Spinal cord (tissue), 10 donors: ENCODE data around the gene TRPM4. TPM values are rescaled to one million over a fixed set of nuclear protein-coding genes. Genes with fewer than 3 reads are reported as not detected.
"Not testable (repeated sequence)": the region's sequence is repeated elsewhere in the genome, so short reads cannot be mapped to it uniquely, and the experiment has no call there.

Source experiments
- DNase-seq, 6 donors: peaks; one replicate each; pipeline versions ENCODE4 v3.0.0 to v3.0.0-alpha.2; 2013 to 2015; ENCODE audit warnings: low spot score in 6 of 6, low read depth in 4 of 6
- H3K27ac ChIP-seq: one replicate; pipeline ENCODE4 v1.5.1; 2013; ENCODE audit warnings: low read depth, low read length, control low read depth
- H3K27me3 ChIP-seq: one replicate; pipeline ENCODE4 v1.6.1; 2013; ENCODE audit warnings: low read length; ENCODE audit not compliant: control insufficient read depth, insufficient read depth
- H3K36me3 ChIP-seq: one replicate; pipeline ENCODE4 v1.6.1; 2013; ENCODE audit warnings: low read length; ENCODE audit not compliant: control insufficient read depth, insufficient read depth
- H3K4me1 ChIP-seq: one replicate; pipeline ENCODE4 v1.6.1; 2013; ENCODE audit warnings: low read length; ENCODE audit not compliant: control insufficient read depth, insufficient read depth
- H3K4me3 ChIP-seq: one replicate; pipeline ENCODE4 v1.5.1; 2013; ENCODE audit warnings: low read depth, low read length, control low read depth
- H3K9me3 ChIP-seq: one replicate; pipeline ENCODE4 v1.6.1; 2013; ENCODE audit warnings: low read length; ENCODE audit not compliant: control insufficient read depth, insufficient read depth
- WGBS: methylation state at CpG from one replicate; pipeline ENCODE4 v1.1.5; 2013; ENCODE audit warnings: missing lambda C conversion rate; ENCODE audit not compliant: insufficient coverage; 5-methylcytosine and 5-hydroxymethylcytosine counted together
- polyA plus RNA-seq, 2 donors: library from polyadenylated mRNA; unstranded; fragments of 120-200 nt; gene quantifications; one replicate each; pipeline ENCODE4 v1.2.1, GENCODE V29; 2013; ENCODE audit not compliant: insufficient read length in 2 of 2
- total RNA-seq, 2 donors: library from RNA; depleted of rRNA in 1 of 2; stranded (reverse); fragments of 120-200 nt in 1 of 2; fragments of >200 nt in 1 of 2; gene quantifications; one replicate each; pipeline versions ENCODE4 v1.2.3 to v1.2.4, GENCODE V29; 2013 to 2014
- donor health status: healthy.

The TRPM4 gene
- total and polyA plus RNA-seq, 4 donors = 9.2 to 30.7 (median 15.1) TPM

DNA sequence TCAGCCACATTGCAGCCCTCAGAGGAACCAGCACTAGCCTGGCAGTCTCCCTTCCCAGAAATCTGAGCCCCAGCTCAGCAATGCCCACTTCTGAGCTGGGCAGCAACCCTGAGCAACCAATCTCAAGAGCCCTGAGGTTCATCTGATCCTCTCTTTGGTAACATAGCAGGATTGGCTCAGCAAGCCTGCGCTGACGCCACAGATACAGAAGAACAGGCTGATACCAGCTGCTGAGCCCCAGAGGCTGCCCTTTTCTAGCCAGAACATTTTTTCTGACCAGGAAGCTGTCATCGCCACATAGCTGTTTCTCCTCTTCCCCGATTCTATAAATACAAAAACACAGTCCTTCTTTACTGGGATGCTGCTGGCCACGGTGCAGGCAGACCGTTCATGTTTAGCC, 59.8 kb downstream of the TRPM4 start:
- no peaks in the 10 kb centered on the region for H3K9me3 ChIP-seq
- H3K4me1 ChIP-seq = no peaks in the 10 kb centered on the region
- no peak overlapping the region for H3K4me3 ChIP-seq
- WGBS = 85% methylated on average over 6 of the region's 6 CpGs
- no peaks in the 10 kb centered on the region for H3K27me3 ChIP-seq
- no peak for DNase-seq
- peaks cover 1% of the 10 kb centered on the region for H3K36me3 ChIP-seq
- H3K27ac ChIP-seq = no peak overlapping the region

DNA sequence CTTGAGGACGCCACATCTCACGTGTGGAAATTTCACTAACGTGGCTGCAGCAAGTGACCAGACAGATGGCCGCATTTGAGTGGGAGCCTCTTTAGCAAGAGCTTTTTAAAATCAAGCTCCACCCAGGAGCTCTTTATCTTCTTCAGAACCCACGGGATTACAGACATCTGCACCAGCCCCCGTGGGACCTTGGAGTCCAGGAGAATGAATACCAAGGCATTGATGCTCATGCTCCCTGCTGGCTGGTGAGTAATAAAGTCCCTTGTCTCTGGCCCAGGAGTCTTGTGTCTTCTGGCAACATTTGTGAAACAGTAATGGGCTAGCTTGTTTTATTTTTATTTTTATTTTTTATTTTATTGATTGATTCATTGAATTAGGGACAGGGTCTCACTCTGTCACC, 64.4 kb downstream of the TRPM4 start:
- DNase-seq = no peak
- no peak overlapping the region for H3K4me3 ChIP-seq
- no peaks in the 10 kb centered on the region for H3K36me3 ChIP-seq
- WGBS = 74% methylated on average over 6 of the region's 6 CpGs
- H3K4me1 ChIP-seq = peaks cover 5% of the 10 kb centered on the region
- no peak overlapping the region for H3K27ac ChIP-seq
- H3K9me3 ChIP-seq = no peaks in the 10 kb centered on the region
- H3K27me3 ChIP-seq = no peaks in the 10 kb centered on the region

DNA sequence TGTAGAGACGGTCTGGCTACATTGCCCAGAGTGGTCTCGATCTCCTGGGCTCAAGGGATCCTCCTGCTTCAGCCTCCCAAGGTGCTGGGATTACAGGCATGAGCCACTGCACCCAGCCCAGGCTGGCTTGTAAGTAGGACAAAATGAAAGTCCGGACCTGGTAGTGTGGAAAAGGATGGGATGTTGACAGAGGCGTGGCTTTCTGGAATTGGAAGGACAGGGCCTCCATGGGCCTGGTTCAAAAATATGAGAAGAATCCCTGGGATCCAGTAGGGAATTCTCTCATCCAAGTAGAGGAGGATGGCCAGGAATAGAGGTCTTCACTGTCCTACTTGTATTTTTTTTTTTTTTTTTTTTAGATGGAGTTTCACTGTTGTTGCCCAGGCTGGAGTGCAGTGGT, 64.9 kb downstream of the TRPM4 start:
- H3K9me3 ChIP-seq = no peaks in the 10 kb centered on the region
- H3K4me3 ChIP-seq = no peak overlapping the region
- 91% methylated on average over 4 of the region's 4 CpGs for WGBS
- H3K4me1 ChIP-seq = peaks cover 5% of the 10 kb centered on the region
- H3K27ac ChIP-seq = no peak overlapping the region
- no peaks in the 10 kb centered on the region for H3K27me3 ChIP-seq
- no peaks in the 10 kb centered on the region for H3K36me3 ChIP-seq
- DNase-seq = no peak

DNA sequence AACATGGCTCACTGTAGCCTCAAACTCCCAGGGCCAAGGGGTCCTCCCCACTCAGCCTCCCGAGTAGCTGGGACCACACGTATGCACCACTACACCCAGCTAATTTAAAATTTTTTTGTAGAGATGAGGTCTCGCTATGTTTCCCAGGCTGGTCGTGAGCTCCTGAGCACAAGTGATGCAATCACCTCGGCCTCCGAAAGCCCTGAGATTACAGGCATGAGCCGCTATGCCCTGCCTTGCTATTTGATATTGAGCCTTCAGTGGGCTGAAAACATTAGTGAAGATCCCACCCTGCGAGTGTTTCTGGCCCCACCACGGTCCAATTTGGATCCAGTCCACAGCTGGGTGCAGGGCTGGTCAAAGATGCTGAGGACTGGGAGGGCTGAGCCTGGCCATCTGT, 65.9 kb downstream of the TRPM4 start:
- no peak overlapping the region for H3K4me3 ChIP-seq
- no peaks in the 10 kb centered on the region for H3K9me3 ChIP-seq
- no peak for DNase-seq
- 94% methylated on average over 9 of the region's 9 CpGs for WGBS
- no peaks in the 10 kb centered on the region for H3K36me3 ChIP-seq
- H3K27ac ChIP-seq = no peak overlapping the region
- peaks cover 5% of the 10 kb centered on the region for H3K4me1 ChIP-seq
- H3K27me3 ChIP-seq = no peaks in the 10 kb centered on the region

DNA sequence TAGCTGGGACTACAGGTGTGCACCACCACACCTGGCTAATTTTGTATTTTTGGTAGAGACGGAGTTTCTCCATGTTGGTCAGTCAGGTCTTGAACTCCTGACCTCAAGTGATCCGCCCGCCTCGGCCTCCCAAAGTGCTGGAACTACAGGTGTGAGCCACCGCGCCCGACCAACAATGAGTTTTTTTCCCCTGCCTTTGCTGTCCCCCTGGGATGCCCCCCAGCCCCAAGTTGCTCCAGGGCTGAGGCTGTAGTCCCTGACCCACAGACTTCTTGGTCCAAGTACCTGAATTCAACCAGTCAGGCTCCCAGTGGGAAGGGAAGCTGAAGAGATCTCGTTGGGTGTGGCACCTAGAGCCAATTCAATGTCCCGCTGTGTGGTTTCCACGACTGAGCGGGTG, 66.8 kb downstream of the TRPM4 start:
- not testable (repeated sequence) for H3K36me3 ChIP-seq, H3K27me3 ChIP-seq, H3K27ac ChIP-seq, H3K4me1 ChIP-seq, H3K9me3 ChIP-seq, H3K4me3 ChIP-seq, DNase-seq
- 91% methylated on average over 11 of the region's 11 CpGs for WGBS

DNA sequence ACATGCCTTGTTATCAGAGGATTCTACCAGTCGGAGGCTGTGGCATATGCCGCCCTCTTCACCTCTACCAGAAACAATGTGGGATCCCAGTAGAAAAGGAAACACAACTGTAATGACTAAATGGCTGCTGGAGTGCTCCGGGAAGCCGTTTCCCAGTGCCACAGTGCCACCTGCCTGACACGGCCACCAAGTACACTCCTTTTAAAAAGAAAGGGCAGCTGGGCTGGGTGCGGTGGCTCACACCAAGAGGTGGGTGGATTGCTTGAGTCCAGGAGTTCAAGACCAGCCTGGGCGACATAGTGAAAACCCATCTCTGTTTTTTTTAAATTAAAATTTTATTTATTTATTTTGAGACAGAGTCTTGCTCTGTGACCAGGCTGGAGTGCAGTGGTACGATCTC, 67.3 kb downstream of the TRPM4 start:
- Histone ChIP-seq H3K27me3 (no peaks in the 10 kb centered on the region), H3K9me3 (no peaks in the 10 kb centered on the region), H3K36me3 (no peaks in the 10 kb centered on the region), H3K4me3 (no peak overlapping the region), H3K4me1 (peaks cover 5% of the 10 kb centered on the region), H3K27ac (no peak overlapping the region)
- peak in 4 of 6 donors; percentile 6 to 79 (median 30) for DNase-seq
- WGBS = 78% methylated on average over 1 of the region's 8 CpGs

DNA sequence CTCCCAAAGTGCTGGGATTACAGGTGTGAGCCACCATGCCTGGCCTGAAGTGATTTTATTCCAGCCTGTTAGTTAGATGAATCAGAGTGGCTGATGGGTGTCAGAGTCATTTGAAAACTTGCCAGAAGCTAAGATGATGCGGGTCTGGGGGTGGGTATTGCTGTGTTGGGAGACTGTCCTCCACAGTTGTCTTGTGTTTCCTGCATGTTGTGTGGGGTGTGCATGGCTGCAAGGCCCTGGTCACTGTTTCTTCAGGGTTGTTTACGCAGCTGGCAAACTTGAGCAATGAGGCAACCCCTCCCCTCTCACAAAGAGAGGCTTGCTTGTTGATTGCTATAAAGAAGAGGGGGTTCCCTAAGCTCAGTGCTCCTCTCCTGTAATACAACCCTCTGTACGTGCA, 71.8 kb downstream of the TRPM4 start:
- no peak overlapping the region for H3K4me3 ChIP-seq
- H3K9me3 ChIP-seq = no peaks in the 10 kb centered on the region
- peaks cover 5% of the 10 kb centered on the region for H3K4me1 ChIP-seq
- no peaks in the 10 kb centered on the region for H3K36me3 ChIP-seq
- DNase-seq = no peak
- no peak overlapping the region for H3K27ac ChIP-seq
- 80% methylated on average over 1 of the region's 3 CpGs for WGBS
- H3K27me3 ChIP-seq = no peaks in the 10 kb centered on the region

DNA sequence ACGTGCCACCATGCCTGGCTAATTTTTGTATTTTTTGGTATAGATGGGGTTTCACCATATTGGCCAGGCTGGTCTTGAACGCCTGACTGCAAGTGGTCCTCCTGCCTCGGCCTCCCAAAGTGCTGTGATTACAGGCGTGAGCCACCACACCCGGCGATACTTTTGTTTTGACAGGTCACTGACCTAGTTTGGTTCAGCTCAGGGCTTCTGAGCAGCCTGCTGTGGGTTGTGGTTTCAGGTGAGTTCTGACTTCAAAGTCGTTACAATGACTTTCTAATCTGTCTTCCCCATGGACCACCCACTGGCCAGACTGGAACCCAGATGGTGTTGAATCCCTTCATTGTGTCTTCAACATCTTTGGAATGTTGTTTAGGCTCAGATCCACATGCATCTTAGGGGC, 73.8 kb downstream of the TRPM4 start:
- DNase-seq = no peak
- Histone ChIP-seq H3K4me3 (no peak overlapping the region), H3K27me3 (no peaks in the 10 kb centered on the region), H3K27ac (no peak overlapping the region), H3K9me3 (no peaks in the 10 kb centered on the region), H3K36me3 (no peaks in the 10 kb centered on the region), H3K4me1 (no peaks in the 10 kb centered on the region)
- 98% methylated on average over 5 of the region's 7 CpGs for WGBS

DNA sequence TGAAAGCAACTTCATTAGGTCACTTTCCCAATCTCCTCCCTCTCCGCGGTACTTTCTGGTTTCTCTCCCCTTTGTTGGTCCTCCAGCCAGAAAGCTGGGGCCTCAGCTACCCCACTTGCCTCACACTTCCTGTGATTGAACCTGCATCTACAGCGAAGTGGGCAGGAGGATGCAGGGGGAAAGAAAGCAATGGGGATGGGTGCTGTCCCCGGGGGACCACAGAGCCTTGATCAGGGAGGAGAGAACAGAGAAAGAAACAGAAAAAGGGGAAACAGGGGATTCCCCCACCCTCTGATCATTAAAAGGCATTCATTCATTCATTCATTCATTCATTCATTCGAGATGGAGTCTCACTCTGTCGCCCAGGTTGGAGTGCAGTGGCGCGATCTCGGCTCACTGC, 74.2 kb downstream of the TRPM4 start:
- Histone ChIP-seq H3K27ac (no peak overlapping the region), H3K9me3 (no peaks in the 10 kb centered on the region), H3K4me3 (no peak overlapping the region), H3K36me3 (no peaks in the 10 kb centered on the region), H3K4me1 (no peaks in the 10 kb centered on the region), H3K27me3 (no peaks in the 10 kb centered on the region)
- no peak for DNase-seq
- 84% methylated on average over 5 of the region's 9 CpGs for WGBS

DNA sequence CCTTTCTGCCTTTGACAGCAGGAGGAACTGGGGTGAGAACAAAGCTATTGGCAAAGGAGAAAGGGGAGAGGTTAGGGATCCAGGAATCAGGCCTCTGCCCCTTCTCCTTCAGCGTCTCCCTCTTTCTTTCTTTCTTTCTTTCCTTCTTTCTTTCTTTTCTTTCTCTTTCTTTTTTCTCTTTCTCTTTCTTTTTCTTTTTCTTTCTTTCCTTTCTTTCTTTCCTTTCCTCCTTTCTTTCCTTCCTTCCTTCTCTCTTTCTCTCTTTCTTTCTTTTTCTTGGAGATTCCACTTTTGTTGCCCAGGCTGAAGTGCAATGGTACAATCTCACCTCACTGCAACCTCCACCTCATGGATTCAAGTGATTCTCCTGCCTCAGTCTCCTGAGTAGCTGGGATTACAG, 75.6 kb downstream of the TRPM4 start:
- no peaks in the 10 kb centered on the region for H3K36me3 ChIP-seq
- WGBS = 57% methylated on average over 1 of the region's 1 CpG
- no peaks in the 10 kb centered on the region for H3K9me3 ChIP-seq
- H3K27me3 ChIP-seq = no peaks in the 10 kb centered on the region
- H3K4me3 ChIP-seq = no peak overlapping the region
- no peak for DNase-seq
- H3K4me1 ChIP-seq = no peaks in the 10 kb centered on the region
- no peak overlapping the region for H3K27ac ChIP-seq
